Choroid plexus epithelial cell (primary cell): ENCODE measurements around the gene DUSP19.

Experiments used
- DNase-seq: peaks from one replicate; pipeline ENCODE4 v3.0.0-alpha.2; 2010; ENCODE audit warnings: low read depth
- H3K4me3 ChIP-seq: 2 replicates; pipeline ENCODE4 v1.5.1; 2011; ENCODE audit warnings: low read depth, mild to moderate bottlenecking, control low read depth, low read length, moderate library complexity
- CTCF ChIP-seq: conservative IDR thresholded peaks from 2 replicates; pipeline ENCODE4 v1.5.1; 2011; ENCODE audit warnings: low read depth, mild to moderate bottlenecking, control low read depth, inconsistent platforms, low read length, moderate library complexity

The DUSP19 gene

GRCh38 chr2:183113630-183114029, 35.1 kb downstream of the DUSP19 start:
- TF ChIP-seq CTCF, result no peak

GRCh38 chr2:183117226-183117625, 38.7 kb downstream of the DUSP19 start:
- no peak for TF ChIP-seq CTCF
- DNase-seq, result no peak

More at GRCh38 chr2:183113630-183114029, 35.1 kb downstream of the DUSP19 start:
- no peak overlapping the region for H3K4me3 ChIP-seq
- no peak for DNase-seq

GRCh38 chr2:183123117-183123958, 44.8 kb downstream of the DUSP19 start:
- H3K4me3 ChIP-seq, result peak overlapping the region; percentile 75
- TF ChIP-seq CTCF, result no peak
- DNase-seq, result no peak

More at GRCh38 chr2:183117226-183117625, 38.7 kb downstream of the DUSP19 start:
- no peak overlapping the region for H3K4me3 ChIP-seq

- peak overlapping the region; percentile 75 for H3K4me3 ChIP-seq
- no peak for TF ChIP-seq CTCF
- DNase-seq, result no peak
Measured at GRCh38 chr2:183123959-183124221, 45.3 kb downstream of the DUSP19 start.

GRCh38 chr2:183124222-183124956, 45.8 kb downstream of the DUSP19 start, which contains the start of gene NUP35:
Gene NUP35 (plus strand): TSS chr2:183124443. CDS start chr2:183124458, 15 bp downstream.
- no peak for TF ChIP-seq CTCF
- DNase-seq, result peak; percentile 93
- H3K4me3 ChIP-seq, result peak within 1 kb of the TSS; percentile 75

GRCh38 chr2:183124957-183125255, 46.4 kb downstream of the DUSP19 start:
- no peak for TF ChIP-seq CTCF

More at GRCh38 chr2:183124957-183125255, 46.4 kb downstream of the DUSP19 start:
- H3K4me3 ChIP-seq, result peak overlapping the region; percentile 75
- DNase-seq, result no peak
